Activated naive CD8-positive, alpha-beta T cell treated with anti-CD3 and anti-CD28 coated beads, Interleukin-2, amount 50 U/mL, for 24 hours (primary cell): ENCODE measurements around the gene TREM2.
"Not testable (repeated sequence)": the region's sequence is repeated elsewhere in the genome, so short reads cannot be mapped to it uniquely, and the experiment has no call there.

Source experiments
- ATAC-seq: fragments of 150-1000 bp; cut with Tn5 transposase; one replicate; pipeline ENCODE4 v1.10.0; 2021
- DNase-seq: peaks from one replicate; pipeline ENCODE4 v3.0.0; 2021
- H3K27ac Mint-ChIP-seq: one replicate; pipeline ENCODE4 v1.8.0; 2021; ENCODE audit warnings: mild to moderate bottlenecking, mixed read lengths
- H3K27me3 Mint-ChIP-seq: one replicate; pipeline ENCODE4 v1.8.0; 2021; ENCODE audit warnings: mixed read lengths
- H3K36me3 Mint-ChIP-seq: one replicate; pipeline ENCODE4 v1.8.0; 2021; ENCODE audit warnings: low read depth, mixed read lengths
- H3K4me1 Mint-ChIP-seq: one replicate; pipeline ENCODE4 v1.8.0; 2021; ENCODE audit warnings: mixed read lengths
- H3K4me3 Mint-ChIP-seq: one replicate; pipeline ENCODE4 v1.8.0; 2021; ENCODE audit warnings: mild to moderate bottlenecking, moderate library complexity, mixed read lengths
- H3K9me3 Mint-ChIP-seq: one replicate; pipeline ENCODE4 v1.8.0; 2021; ENCODE audit warnings: mixed read lengths

The TREM2 gene

GRCh38 chr6:41153451-41153850 is 9.5 kb downstream of the TREM2 start:
- Mint-ChIP-seq H3K9me3 (no peaks in the 10 kb centered on the region), H3K27ac (no peak overlapping the region), H3K4me1 (no peaks in the 10 kb centered on the region), H3K27me3 (peaks cover 4% of the 10 kb centered on the region), H3K36me3 (no peaks in the 10 kb centered on the region), H3K4me3 (no peak overlapping the region)
- no peak for DNase-seq
- no peak for ATAC-seq

- ATAC-seq (no peak), DNase-seq (no peak)
- no peak overlapping the region for H3K27ac Mint-ChIP-seq
- H3K9me3 Mint-ChIP-seq, result no peaks in the 10 kb centered on the region
- peaks cover 2% of the 10 kb centered on the region for H3K36me3 Mint-ChIP-seq
- no peak overlapping the region for H3K4me3 Mint-ChIP-seq
- H3K27me3 Mint-ChIP-seq, result peaks cover 2% of the 10 kb centered on the region
- H3K4me1 Mint-ChIP-seq, result peaks cover 9% of the 10 kb centered on the region
Observed at GRCh38 chr6:41150671-41151070, 12.2 kb downstream of the TREM2 start.

- Mint-ChIP-seq H3K4me3 (no peak overlapping the region), H3K27ac (no peak overlapping the region), H3K9me3 (no peaks in the 10 kb centered on the region), H3K4me1 (peaks cover 9% of the 10 kb centered on the region), H3K36me3 (peaks cover 2% of the 10 kb centered on the region), H3K27me3 (no peaks in the 10 kb centered on the region)
- DNase-seq (no peak), ATAC-seq (no peak)
Observed at GRCh38 chr6:41147917-41148316, 15.0 kb downstream of the TREM2 start.

- H3K4me1 Mint-ChIP-seq, result no peaks in the 10 kb centered on the region
- H3K9me3 Mint-ChIP-seq, result no peaks in the 10 kb centered on the region
- no peaks in the 10 kb centered on the region for H3K27me3 Mint-ChIP-seq
- ATAC-seq (no peak), DNase-seq (no peak)
- H3K36me3 Mint-ChIP-seq, result peaks cover 12% of the 10 kb centered on the region
- no peak overlapping the region for H3K4me3 Mint-ChIP-seq
- no peak overlapping the region for H3K27ac Mint-ChIP-seq
Observed at GRCh38 chr6:41136911-41137310, 26.0 kb downstream of the TREM2 start.

- H3K4me1 Mint-ChIP-seq, result no peaks in the 10 kb centered on the region
- no peak overlapping the region for H3K4me3 Mint-ChIP-seq
- H3K27ac Mint-ChIP-seq, result no peak overlapping the region
- H3K36me3 Mint-ChIP-seq, result peaks cover 13% of the 10 kb centered on the region
- ATAC-seq (no peak), DNase-seq (no peak)
- no peaks in the 10 kb centered on the region for H3K27me3 Mint-ChIP-seq
- no peaks in the 10 kb centered on the region for H3K9me3 Mint-ChIP-seq
Observed at GRCh38 chr6:41135062-41135832, 27.7 kb downstream of the TREM2 start.

GRCh38 chr6:41132254-41132653 is 30.7 kb downstream of the TREM2 start:
- H3K9me3 Mint-ChIP-seq, result no peaks in the 10 kb centered on the region
- no peak overlapping the region for H3K27ac Mint-ChIP-seq
- ATAC-seq, result no peak
- DNase-seq, result no peak
- H3K4me1 Mint-ChIP-seq, result no peaks in the 10 kb centered on the region
- no peak overlapping the region for H3K4me3 Mint-ChIP-seq
- no peaks in the 10 kb centered on the region for H3K27me3 Mint-ChIP-seq
- peaks cover 14% of the 10 kb centered on the region for H3K36me3 Mint-ChIP-seq

GRCh38 chr6:41125282-41125681 is 37.6 kb downstream of the TREM2 start:
- H3K27ac Mint-ChIP-seq, result no peak overlapping the region
- peaks cover 11% of the 10 kb centered on the region for H3K36me3 Mint-ChIP-seq
- no peak overlapping the region for H3K4me3 Mint-ChIP-seq
- ATAC-seq (no peak), DNase-seq (no peak)
- H3K9me3 Mint-ChIP-seq, result no peaks in the 10 kb centered on the region
- H3K27me3 Mint-ChIP-seq, result no peaks in the 10 kb centered on the region
- no peaks in the 10 kb centered on the region for H3K4me1 Mint-ChIP-seq

- H3K27me3 Mint-ChIP-seq, result no peaks in the 10 kb centered on the region
- H3K27ac Mint-ChIP-seq, result no peak overlapping the region
- H3K36me3 Mint-ChIP-seq, result peaks cover 11% of the 10 kb centered on the region
Observed at GRCh38 chr6:41122918-41123317, 40.0 kb downstream of the TREM2 start.

GRCh38 chr6:41122373-41122772 is 40.5 kb downstream of the TREM2 start:
- no peak overlapping the region for H3K4me3 Mint-ChIP-seq
- H3K36me3 Mint-ChIP-seq, result peaks cover 10% of the 10 kb centered on the region

More at GRCh38 chr6:41122918-41123317, 40.0 kb downstream of the TREM2 start:
- Mint-ChIP-seq H3K9me3 (no peaks in the 10 kb centered on the region), H3K4me3 (no peak overlapping the region), H3K4me1 (no peaks in the 10 kb centered on the region)
- ATAC-seq (no peak), DNase-seq (no peak)

GRCh38 chr6:41120058-41120457 is 42.9 kb downstream of the TREM2 start:
- Mint-ChIP-seq H3K27me3 (no peaks in the 10 kb centered on the region), H3K4me3 (no peak overlapping the region), H3K4me1 (no peaks in the 10 kb centered on the region), H3K36me3 (peaks cover 10% of the 10 kb centered on the region), H3K27ac (no peak overlapping the region), H3K9me3 (no peaks in the 10 kb centered on the region)
- DNase-seq (no peak), ATAC-seq (no peak)

More at GRCh38 chr6:41122373-41122772, 40.5 kb downstream of the TREM2 start:
- no peaks in the 10 kb centered on the region for H3K9me3 Mint-ChIP-seq
- no peak for ATAC-seq
- DNase-seq, result no peak
- H3K27me3 Mint-ChIP-seq, result no peaks in the 10 kb centered on the region
- H3K4me1 Mint-ChIP-seq, result no peaks in the 10 kb centered on the region
- no peak overlapping the region for H3K27ac Mint-ChIP-seq

GRCh38 chr6:41119508-41119907 is 43.4 kb downstream of the TREM2 start:
- Mint-ChIP-seq H3K27me3 (no peaks in the 10 kb centered on the region), H3K9me3 (no peaks in the 10 kb centered on the region), H3K36me3 (peaks cover 8% of the 10 kb centered on the region), H3K27ac (no peak overlapping the region), H3K4me3 (no peak overlapping the region), H3K4me1 (no peaks in the 10 kb centered on the region)
- no peak for ATAC-seq
- no peak for DNase-seq

GRCh38 chr6:41115027-41115426 is 47.9 kb downstream of the TREM2 start:
- H3K4me1 Mint-ChIP-seq, H3K27ac Mint-ChIP-seq, H3K4me3 Mint-ChIP-seq, H3K27me3 Mint-ChIP-seq, H3K36me3 Mint-ChIP-seq, ATAC-seq, DNase-seq, H3K9me3 Mint-ChIP-seq: not testable (repeated sequence)

- no peak overlapping the region for H3K4me3 Mint-ChIP-seq
- no peak for ATAC-seq
Observed at GRCh38 chr6:41111017-41111416, 51.9 kb downstream of the TREM2 start.

More at GRCh38 chr6:41111017-41111416, 51.9 kb downstream of the TREM2 start:
- Mint-ChIP-seq H3K36me3 (no peaks in the 10 kb centered on the region), H3K27ac (no peak overlapping the region), H3K4me1 (no peaks in the 10 kb centered on the region), H3K9me3 (no peaks in the 10 kb centered on the region), H3K27me3 (no peaks in the 10 kb centered on the region)
- DNase-seq, result no peak
